Stimulated activated naive CD8-positive, alpha-beta T cell treated with anti-CD3 and anti-CD28 coated beads, Interleukin-15, Interleukin-2, amounts not matched to agents 100 ng/mL and 50 ng/mL, for 24 hours (primary cell): Measurements from ENCODE around the gene CDHR1.
"Not testable (repeated sequence)": the region's sequence is repeated elsewhere in the genome, so short reads cannot be mapped to it uniquely, and the experiment has no call there.

ENCODE experiments used
- H3K27ac Mint-ChIP-seq: one replicate; pipeline ENCODE4 v1.8.0; 2021; ENCODE audit warnings: mild to moderate bottlenecking, mixed read lengths
- H3K27me3 Mint-ChIP-seq: one replicate; pipeline ENCODE4 v1.8.0; 2021; ENCODE audit warnings: mixed read lengths
- H3K36me3 Mint-ChIP-seq: one replicate; pipeline ENCODE4 v1.8.0; 2021; ENCODE audit warnings: low read depth, mixed read lengths
- H3K4me1 Mint-ChIP-seq: one replicate; pipeline ENCODE4 v1.8.0; 2021; ENCODE audit warnings: low read depth, mixed read lengths
- H3K4me3 Mint-ChIP-seq: one replicate; pipeline ENCODE4 v1.8.0; 2021; ENCODE audit warnings: mild to moderate bottlenecking, mixed read lengths
- H3K9me3 Mint-ChIP-seq: one replicate; pipeline ENCODE4 v1.8.0; 2021; ENCODE audit warnings: mixed read lengths

The CDHR1 gene

DNA sequence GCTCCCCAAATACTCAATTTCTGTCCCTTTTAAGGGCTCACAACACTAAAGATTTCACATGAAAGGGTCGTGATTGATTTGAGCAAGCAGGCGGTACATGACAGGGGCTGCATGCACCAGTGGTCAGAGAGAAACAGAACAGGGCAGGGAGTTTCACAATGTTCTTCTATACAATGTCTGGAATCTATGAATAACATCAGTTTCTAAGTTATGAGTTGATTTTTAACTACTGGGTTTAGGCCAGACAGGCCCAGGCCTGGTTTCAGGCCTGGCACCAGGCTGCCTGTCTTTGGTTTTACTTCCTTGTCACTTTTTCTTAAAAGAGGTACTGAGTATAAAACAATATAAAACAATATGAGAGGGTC is 27.1 kb upstream of the CDHR1 start:
- not testable (repeated sequence) for H3K36me3 Mint-ChIP-seq, H3K4me1 Mint-ChIP-seq, H3K27me3 Mint-ChIP-seq, H3K4me3 Mint-ChIP-seq, H3K9me3 Mint-ChIP-seq, H3K27ac Mint-ChIP-seq

DNA sequence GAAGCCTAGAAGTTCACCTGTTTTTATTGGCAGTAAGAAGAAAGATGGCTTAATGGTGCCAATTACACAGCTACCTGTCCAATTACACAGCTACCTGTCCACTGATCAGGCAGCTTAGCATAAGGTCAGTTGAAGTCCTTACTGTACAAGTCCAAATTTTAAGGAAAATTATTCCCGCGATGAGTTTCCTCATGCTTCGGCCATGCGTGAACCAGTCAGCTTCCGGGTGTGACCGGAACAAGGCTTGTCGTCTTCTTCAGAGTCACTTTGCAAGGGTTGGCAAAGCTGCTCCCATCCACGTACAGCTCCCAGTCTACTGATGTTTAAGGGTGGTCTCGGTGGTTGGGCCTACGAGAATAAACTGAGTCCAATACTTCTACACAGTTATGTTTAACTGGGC is 26.0 kb upstream of the CDHR1 start:
- not testable (repeated sequence) for H3K4me3 Mint-ChIP-seq, H3K4me1 Mint-ChIP-seq, H3K9me3 Mint-ChIP-seq, H3K27me3 Mint-ChIP-seq, H3K36me3 Mint-ChIP-seq, H3K27ac Mint-ChIP-seq

GRCh38 chr10:84171237-84171636 is 23.1 kb upstream of the CDHR1 start:
- peak overlapping the region; percentile 10 for H3K4me3 Mint-ChIP-seq

DNA sequence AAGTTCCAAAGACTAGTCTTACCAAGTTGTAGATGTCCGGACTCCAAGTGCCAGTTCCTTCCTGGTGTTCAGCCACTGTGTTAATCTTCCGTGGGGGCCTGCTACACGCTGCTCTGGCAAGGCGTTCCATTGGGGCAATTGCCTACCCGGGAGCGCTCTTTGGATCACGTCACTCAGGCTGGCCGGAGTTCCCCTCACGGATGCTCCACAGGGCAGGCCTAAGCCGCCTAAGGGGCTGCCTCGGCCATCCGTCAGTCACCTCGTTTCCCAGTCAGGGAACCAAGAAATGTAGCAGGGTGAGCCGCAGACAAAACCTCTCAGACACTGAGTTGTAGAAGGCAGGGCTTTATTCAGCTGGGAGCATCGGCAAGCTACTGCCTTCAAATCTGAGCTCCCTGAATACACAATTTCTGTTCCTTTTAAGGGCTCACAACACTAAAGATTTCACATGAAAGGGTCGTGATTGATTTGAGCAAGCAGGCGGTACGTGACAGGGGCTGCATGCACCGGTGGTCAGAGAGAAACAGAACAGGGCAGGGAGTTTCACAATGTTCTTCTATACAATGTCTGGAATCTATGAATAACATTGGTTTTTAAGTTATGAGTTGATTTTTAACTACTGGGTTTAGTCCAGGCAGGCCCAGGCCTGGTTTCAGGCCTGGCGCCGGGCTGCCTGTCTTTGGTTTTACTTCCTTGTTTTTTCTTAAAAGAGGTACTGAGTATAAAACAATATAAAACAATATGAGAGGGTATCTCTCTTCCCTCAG is 22.5 kb upstream of the CDHR1 start:
- not testable (repeated sequence) for H3K27me3 Mint-ChIP-seq, H3K4me3 Mint-ChIP-seq, H3K36me3 Mint-ChIP-seq

More at GRCh38 chr10:84171237-84171636, 23.1 kb upstream of the CDHR1 start:
- not testable (repeated sequence) for H3K36me3 Mint-ChIP-seq, H3K9me3 Mint-ChIP-seq, H3K27me3 Mint-ChIP-seq, H3K4me1 Mint-ChIP-seq
- H3K27ac Mint-ChIP-seq: peak overlapping the region; percentile 21

GRCh38 chr10:84172467-84173356 is 21.6 kb upstream of the CDHR1 start:
- H3K27ac Mint-ChIP-seq: no peak overlapping the region

More for the DNA sequence above, 22.5 kb upstream of the CDHR1 start:
- H3K9me3 Mint-ChIP-seq, H3K27ac Mint-ChIP-seq, H3K4me1 Mint-ChIP-seq: not testable (repeated sequence)

GRCh38 chr10:84173501-84173929 is 20.8 kb upstream of the CDHR1 start, which contains the start of gene GPR15LG:
TSS of gene GPR15LG (plus strand) at chr10:84173801. CDS start at chr10:84173852, 51 bp downstream.
- no peak within 1 kb of the TSS for H3K27ac Mint-ChIP-seq

More at GRCh38 chr10:84172467-84173356, 21.6 kb upstream of the CDHR1 start:
- H3K4me1 Mint-ChIP-seq: peaks cover 10% of the 10 kb centered on the region
- H3K4me3 Mint-ChIP-seq: no peak overlapping the region
- no peaks in the 10 kb centered on the region for H3K36me3 Mint-ChIP-seq
- H3K27me3 Mint-ChIP-seq: no peaks in the 10 kb centered on the region
- no peaks in the 10 kb centered on the region for H3K9me3 Mint-ChIP-seq

DNA sequence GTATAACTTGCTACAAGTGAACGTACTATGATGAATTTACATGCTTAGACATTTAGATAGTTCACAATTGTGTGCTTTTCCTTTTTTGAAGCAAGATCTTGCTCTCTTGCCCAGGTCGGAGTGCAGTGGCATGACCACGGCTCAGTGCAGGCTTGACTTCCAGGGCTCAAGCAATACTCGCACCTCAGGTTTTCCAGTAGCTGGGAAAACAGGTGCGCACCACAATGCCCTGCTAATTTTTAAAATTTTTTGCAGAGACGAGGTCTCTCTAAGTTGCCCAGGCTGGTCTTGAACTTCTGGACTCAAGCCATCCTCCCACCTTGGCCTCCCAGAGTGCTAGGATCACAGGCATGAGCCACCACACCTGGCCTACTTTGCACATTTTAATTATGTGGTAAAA is 18.9 kb upstream of the CDHR1 start:
- no peaks in the 10 kb centered on the region for H3K9me3 Mint-ChIP-seq
- H3K27ac Mint-ChIP-seq: no peak overlapping the region
- H3K4me3 Mint-ChIP-seq: no peak overlapping the region
- peaks cover 10% of the 10 kb centered on the region for H3K4me1 Mint-ChIP-seq
- no peaks in the 10 kb centered on the region for H3K36me3 Mint-ChIP-seq
- no peaks in the 10 kb centered on the region for H3K27me3 Mint-ChIP-seq

More at GRCh38 chr10:84173501-84173929, 20.8 kb upstream of the CDHR1 start, which contains the start of gene GPR15LG:
- Mint-ChIP-seq H3K4me1 (peaks cover 10% of the 10 kb centered on the region), H3K4me3 (no peak within 1 kb of the TSS), H3K27me3 (no peaks in the 10 kb centered on the region), H3K9me3 (no peaks in the 10 kb centered on the region), H3K36me3 (no peaks in the 10 kb centered on the region)

- Mint-ChIP-seq H3K27me3 (no peaks in the 10 kb centered on the region), H3K36me3 (no peaks in the 10 kb centered on the region), H3K9me3 (no peaks in the 10 kb centered on the region), H3K27ac (peak overlapping the region; percentile 9), H3K4me3 (no peak overlapping the region), H3K4me1 (peaks cover 10% of the 10 kb centered on the region)
These were observed 18.0 kb upstream of the CDHR1 start for GRCh38 chr10:84176351-84176750.

DNA sequence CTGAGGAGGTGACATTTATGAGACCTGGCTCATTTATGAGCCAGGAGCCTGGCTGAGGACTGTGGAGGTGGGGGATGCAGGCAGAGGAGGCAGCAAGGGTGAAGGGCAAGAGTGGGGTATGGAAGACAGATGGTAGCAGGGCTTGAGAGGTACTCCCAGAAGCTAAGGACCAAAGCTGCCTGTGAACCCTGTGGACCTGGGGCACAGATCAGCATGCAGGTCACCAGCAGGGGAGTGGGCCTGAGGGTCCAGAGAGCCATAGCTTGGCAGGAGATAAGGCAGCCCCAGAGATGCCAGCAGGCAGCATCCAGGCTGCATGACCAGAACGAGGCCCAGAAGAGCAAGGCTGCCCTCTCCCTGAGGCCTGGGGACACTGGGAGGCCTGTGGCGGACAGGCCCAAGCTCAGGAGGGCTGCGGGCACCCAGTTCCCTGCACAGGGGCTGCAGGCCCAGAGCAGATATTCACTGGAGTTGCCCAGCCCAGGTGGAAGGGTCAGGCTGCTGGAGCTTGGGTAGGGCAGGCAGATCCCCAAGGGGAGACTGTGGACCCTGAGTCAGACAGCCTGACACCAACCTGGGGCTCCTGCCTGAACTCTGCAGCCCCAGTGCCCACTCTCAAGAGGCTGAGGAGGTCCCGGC is 17.4 kb upstream of the CDHR1 start:
- Mint-ChIP-seq H3K4me3 (no peak overlapping the region), H3K4me1 (peaks cover 10% of the 10 kb centered on the region), H3K27me3 (no peaks in the 10 kb centered on the region), H3K36me3 (no peaks in the 10 kb centered on the region), H3K27ac (peak overlapping the region; percentile 9), H3K9me3 (no peaks in the 10 kb centered on the region)

- peaks cover 10% of the 10 kb centered on the region for H3K4me1 Mint-ChIP-seq
- no peaks in the 10 kb centered on the region for H3K36me3 Mint-ChIP-seq
- H3K4me3 Mint-ChIP-seq: no peak overlapping the region
- H3K9me3 Mint-ChIP-seq: no peaks in the 10 kb centered on the region
- no peak overlapping the region for H3K27ac Mint-ChIP-seq
- no peaks in the 10 kb centered on the region for H3K27me3 Mint-ChIP-seq
These were observed 16.7 kb upstream of the CDHR1 start for GRCh38 chr10:84177541-84178141.

- Mint-ChIP-seq H3K4me1 (peaks cover 6% of the 10 kb centered on the region), H3K4me3 (no peak overlapping the region), H3K36me3 (no peaks in the 10 kb centered on the region), H3K27me3 (no peaks in the 10 kb centered on the region), H3K27ac (no peak overlapping the region), H3K9me3 (no peaks in the 10 kb centered on the region)
These were observed 16.2 kb upstream of the CDHR1 start for GRCh38 chr10:84178160-84178609.

GRCh38 chr10:84179059-84179710 is 15.2 kb upstream of the CDHR1 start:
- H3K4me3 Mint-ChIP-seq: no peak overlapping the region
- H3K36me3 Mint-ChIP-seq: no peaks in the 10 kb centered on the region
- H3K27me3 Mint-ChIP-seq: no peaks in the 10 kb centered on the region
- H3K27ac Mint-ChIP-seq: no peak overlapping the region
- peaks cover 6% of the 10 kb centered on the region for H3K4me1 Mint-ChIP-seq
- H3K9me3 Mint-ChIP-seq: no peaks in the 10 kb centered on the region

DNA sequence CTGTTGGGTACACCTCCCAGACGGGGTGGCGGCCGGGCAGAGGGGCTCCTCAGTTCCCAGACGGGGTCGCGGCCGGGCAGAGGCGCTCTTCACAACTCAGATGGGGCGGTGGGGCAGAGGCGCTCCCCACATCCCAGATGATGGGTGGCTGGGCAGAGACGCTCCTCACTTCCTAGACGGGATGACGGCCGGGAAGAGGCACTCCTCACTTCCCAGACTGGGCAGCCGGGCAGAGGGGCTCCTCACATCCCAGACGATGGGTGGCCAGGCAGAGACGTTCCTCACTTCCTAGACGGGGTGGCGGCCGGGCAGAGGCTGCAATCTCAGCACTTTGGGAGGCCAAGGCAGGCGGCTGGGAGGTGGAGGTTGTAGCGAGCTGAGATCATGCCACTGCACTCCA is 14.0 kb upstream of the CDHR1 start:
- not testable (repeated sequence) for H3K27ac Mint-ChIP-seq, H3K4me1 Mint-ChIP-seq, H3K27me3 Mint-ChIP-seq, H3K4me3 Mint-ChIP-seq, H3K36me3 Mint-ChIP-seq, H3K9me3 Mint-ChIP-seq

DNA sequence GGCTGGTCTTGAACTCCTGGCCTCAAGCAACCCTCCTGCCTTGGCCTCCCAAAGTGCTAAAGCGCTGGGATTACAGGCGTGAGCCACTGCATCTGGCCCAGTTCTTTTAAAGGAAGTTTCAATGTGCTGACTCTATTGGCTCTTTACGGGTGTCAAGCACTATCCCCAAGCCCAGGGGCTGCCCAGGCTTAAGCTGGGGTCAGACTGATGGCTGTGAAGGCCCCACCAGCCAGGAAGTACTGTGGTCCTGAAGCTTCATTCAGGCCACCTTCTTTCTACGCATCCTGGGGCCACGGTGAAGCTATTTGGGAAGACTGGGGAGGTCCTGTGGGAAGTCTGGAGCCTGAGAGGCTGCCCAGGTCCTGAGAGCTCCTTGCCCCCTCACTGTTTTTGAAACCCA is 12.7 kb upstream of the CDHR1 start:
- Mint-ChIP-seq H3K4me3 (no peak overlapping the region), H3K4me1 (peaks cover 4% of the 10 kb centered on the region), H3K36me3 (no peaks in the 10 kb centered on the region), H3K27ac (no peak overlapping the region), H3K9me3 (no peaks in the 10 kb centered on the region), H3K27me3 (no peaks in the 10 kb centered on the region)
